ENCODE data around the gene AFAP1.

AFAP1 gene

GRCh38 chr4:7968262-7968896 lies 28.7 kb upstream of the AFAP1 start:
- no peaks in the 10 kb centered on the region for H3K27me3 ChIP-seq (ENCODE audit: insufficient read depth, low read length)
- no peak overlapping the region for H3K4me2 ChIP-seq (ENCODE audit: low read length)
- peaks cover 33 to 45% of the 10 kb centered on the region in 2 experiments for H3K4me1 ChIP-seq (ENCODE audit: control insufficient read depth in 1 of 2, insufficient read depth in 2 of 2, low read length in 2 of 2)
- H3K36me3 ChIP-seq (ENCODE audit: control insufficient read depth in 1 of 2, insufficient read depth in 2 of 2, low read length in 2 of 2): no peaks in the 10 kb centered on the region
- H3K79me2 ChIP-seq (ENCODE audit: control insufficient read depth, insufficient read depth, low read length, poor library complexity): peaks cover 2% of the 10 kb centered on the region
- no peak overlapping the region for H3K18ac ChIP-seq (ENCODE audit: low read length)
- no peak for DNase-seq
- H2AFZ ChIP-seq (ENCODE audit: insufficient read depth, low read length, poor library complexity): no peak overlapping the region
- H4K12ac ChIP-seq (ENCODE audit: low read depth, low read length): no peak overlapping the region
- no CpG with 5 or more reads among the region's 16 CpGs for WGBS (ENCODE audit: extremely low coverage, insufficient coverage, insufficient read length)
- H3K79me1 ChIP-seq (ENCODE audit: low read length): peaks cover 19% of the 10 kb centered on the region
- no peak overlapping the region for H3K14ac ChIP-seq (ENCODE audit: low read length)
- H2AK5ac ChIP-seq (ENCODE audit: low read length): no peak overlapping the region
- no peak overlapping the region for H4K8ac ChIP-seq (ENCODE audit: low read depth, low read length)
- no peak overlapping the region for H3K23ac ChIP-seq (ENCODE audit: low read length)
- no peak overlapping the region for H2BK120ac ChIP-seq (ENCODE audit: insufficient read depth, low read length, poor library complexity)
- H3K27ac ChIP-seq (ENCODE audit: low read depth, low read length): no peak overlapping the region
- H3K9ac ChIP-seq (ENCODE audit: low read length): no peak overlapping the region
- no peak overlapping the region for H2BK5ac ChIP-seq (ENCODE audit: low read depth, low read length, poor library complexity)
- peak overlapping the region; percentile 7 for H2BK12ac ChIP-seq (ENCODE audit: low read length)
- no peak overlapping the region for H4K91ac ChIP-seq (ENCODE audit: low read depth, low read length)
- H3K4me3 ChIP-seq (ENCODE audit: low read depth, low read length): no peak overlapping the region
- H3K4ac ChIP-seq (ENCODE audit: low read depth, low read length): no peak overlapping the region
- peaks cover 2% of the 10 kb centered on the region for H3K9me3 ChIP-seq (ENCODE audit: insufficient read depth, low read depth, low read length)

DNA sequence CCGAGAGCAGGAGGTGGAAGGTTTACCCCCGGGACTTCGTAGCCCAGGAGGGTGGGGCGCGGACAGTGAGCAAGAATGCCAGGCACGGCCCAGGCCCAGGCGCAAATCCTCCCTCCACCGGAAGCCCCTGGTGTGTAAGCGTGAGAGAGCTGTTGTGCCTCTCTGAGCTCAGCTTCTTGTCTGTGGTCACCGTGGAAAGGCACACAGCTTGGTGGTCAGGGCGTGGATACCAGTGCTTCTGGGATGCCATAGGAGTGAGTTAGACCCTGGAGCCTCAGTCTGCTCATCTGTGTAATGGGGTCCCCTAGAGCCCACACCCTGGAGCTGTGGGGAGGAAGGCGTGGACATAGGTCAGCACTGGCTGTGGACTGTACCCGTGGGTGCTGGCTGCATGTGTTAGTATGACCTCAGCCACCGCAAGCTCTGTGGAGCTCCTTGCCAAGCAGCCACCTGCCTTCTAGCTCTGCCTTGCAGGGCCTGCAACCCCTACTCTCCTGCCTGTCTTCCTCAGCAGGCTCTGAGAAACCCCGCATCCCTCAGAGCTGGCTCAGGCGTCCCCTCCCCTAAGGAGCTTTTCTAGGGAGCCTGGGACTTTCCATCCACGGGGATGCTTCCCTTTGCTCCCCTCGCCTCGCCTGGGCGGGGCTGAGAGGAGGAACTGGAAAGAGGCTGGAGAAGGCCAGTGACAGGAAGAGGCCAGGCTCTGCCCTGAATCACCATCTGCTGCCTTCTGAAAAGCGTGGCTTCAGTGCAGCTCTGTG lies 28.0 kb upstream of the AFAP1 start:
- H3K9me3 ChIP-seq (ENCODE audit: insufficient read depth, low read depth, low read length): peaks cover 2% of the 10 kb centered on the region
- no peaks in the 10 kb centered on the region for H3K36me3 ChIP-seq (ENCODE audit: control insufficient read depth in 1 of 2, insufficient read depth in 2 of 2, low read length in 2 of 2)
- H3K79me1 ChIP-seq (ENCODE audit: low read length): peaks cover 19% of the 10 kb centered on the region
- H2BK12ac ChIP-seq (ENCODE audit: low read length): peak overlapping the region; percentile 10
- H3K4me1 ChIP-seq (ENCODE audit: control insufficient read depth in 1 of 2, insufficient read depth in 2 of 2, low read length in 2 of 2): peaks cover 33 to 43% of the 10 kb centered on the region in 2 experiments
- no peak overlapping the region for H3K4me3 ChIP-seq (ENCODE audit: low read depth, low read length)
- no peak overlapping the region for H2BK120ac ChIP-seq (ENCODE audit: insufficient read depth, low read length, poor library complexity)
- no peak overlapping the region for H3K18ac ChIP-seq (ENCODE audit: low read length)
- H3K27me3 ChIP-seq (ENCODE audit: insufficient read depth, low read length): no peaks in the 10 kb centered on the region
- no peak overlapping the region for H2AFZ ChIP-seq (ENCODE audit: insufficient read depth, low read length, poor library complexity)
- H3K27ac ChIP-seq (ENCODE audit: low read depth, low read length): no peak overlapping the region
- peaks cover 2% of the 10 kb centered on the region for H3K79me2 ChIP-seq (ENCODE audit: control insufficient read depth, insufficient read depth, low read length, poor library complexity)
- no peak overlapping the region for H3K23ac ChIP-seq (ENCODE audit: low read length)
- H3K14ac ChIP-seq (ENCODE audit: low read length): no peak overlapping the region
- no CpG with 5 or more reads among the region's 21 CpGs for WGBS (ENCODE audit: extremely low coverage, insufficient coverage, insufficient read length)
- H4K91ac ChIP-seq (ENCODE audit: low read depth, low read length): peak overlapping the region; percentile 7
- no peak overlapping the region for H2BK5ac ChIP-seq (ENCODE audit: low read depth, low read length, poor library complexity)
- H3K4ac ChIP-seq (ENCODE audit: low read depth, low read length): no peak overlapping the region
- no peak overlapping the region for H3K4me2 ChIP-seq (ENCODE audit: low read length)
- H3K9ac ChIP-seq (ENCODE audit: low read length): no peak overlapping the region
- no peak overlapping the region for H2AK5ac ChIP-seq (ENCODE audit: low read length)
- DNase-seq: no peak
- H4K8ac ChIP-seq (ENCODE audit: low read depth, low read length): no peak overlapping the region
- H4K12ac ChIP-seq (ENCODE audit: low read depth, low read length): no peak overlapping the region

GRCh38 chr4:7967063-7967440 lies 27.4 kb upstream of the AFAP1 start:
- Histone ChIP-seq H3K79me1 (ENCODE audit: low read length) (peaks cover 14% of the 10 kb centered on the region), H3K4me3 (ENCODE audit: low read depth, low read length) (no peak overlapping the region), H3K9me3 (ENCODE audit: insufficient read depth, low read depth, low read length) (peaks cover 2% of the 10 kb centered on the region), H3K79me2 (ENCODE audit: control insufficient read depth, insufficient read depth, low read length, poor library complexity) (peaks cover 2% of the 10 kb centered on the region), H4K12ac (ENCODE audit: low read depth, low read length) (no peak overlapping the region), H2BK120ac (ENCODE audit: insufficient read depth, low read length, poor library complexity) (no peak overlapping the region), H3K36me3 (ENCODE audit: control insufficient read depth in 1 of 2, insufficient read depth in 2 of 2, low read length in 2 of 2) (no peaks in the 10 kb centered on the region), H3K9ac (ENCODE audit: low read length) (no peak overlapping the region), H3K4me2 (ENCODE audit: low read length) (no peak overlapping the region), H3K14ac (ENCODE audit: low read length) (no peak overlapping the region), H4K91ac (ENCODE audit: low read depth, low read length) (no peak overlapping the region), H3K23ac (ENCODE audit: low read length) (no peak overlapping the region), H2BK12ac (ENCODE audit: low read length) (no peak overlapping the region), H2BK5ac (ENCODE audit: low read depth, low read length, poor library complexity) (no peak overlapping the region), H3K27me3 (ENCODE audit: insufficient read depth, low read length) (no peaks in the 10 kb centered on the region), H3K4me1 (ENCODE audit: control insufficient read depth in 1 of 2, insufficient read depth in 2 of 2, low read length in 2 of 2) (peaks cover 27 to 36% of the 10 kb centered on the region in 2 experiments), H3K18ac (ENCODE audit: low read length) (no peak overlapping the region), H3K27ac (ENCODE audit: low read depth, low read length) (no peak overlapping the region), H3K4ac (ENCODE audit: low read depth, low read length) (no peak overlapping the region), H2AFZ (ENCODE audit: insufficient read depth, low read length, poor library complexity) (no peak overlapping the region), H4K8ac (ENCODE audit: low read depth, low read length) (no peak overlapping the region), H2AK5ac (ENCODE audit: low read length) (no peak overlapping the region)
- no peak for DNase-seq
- WGBS (ENCODE audit: extremely low coverage, insufficient coverage, insufficient read length): no CpG with 5 or more reads among the region's 9 CpGs

DNA sequence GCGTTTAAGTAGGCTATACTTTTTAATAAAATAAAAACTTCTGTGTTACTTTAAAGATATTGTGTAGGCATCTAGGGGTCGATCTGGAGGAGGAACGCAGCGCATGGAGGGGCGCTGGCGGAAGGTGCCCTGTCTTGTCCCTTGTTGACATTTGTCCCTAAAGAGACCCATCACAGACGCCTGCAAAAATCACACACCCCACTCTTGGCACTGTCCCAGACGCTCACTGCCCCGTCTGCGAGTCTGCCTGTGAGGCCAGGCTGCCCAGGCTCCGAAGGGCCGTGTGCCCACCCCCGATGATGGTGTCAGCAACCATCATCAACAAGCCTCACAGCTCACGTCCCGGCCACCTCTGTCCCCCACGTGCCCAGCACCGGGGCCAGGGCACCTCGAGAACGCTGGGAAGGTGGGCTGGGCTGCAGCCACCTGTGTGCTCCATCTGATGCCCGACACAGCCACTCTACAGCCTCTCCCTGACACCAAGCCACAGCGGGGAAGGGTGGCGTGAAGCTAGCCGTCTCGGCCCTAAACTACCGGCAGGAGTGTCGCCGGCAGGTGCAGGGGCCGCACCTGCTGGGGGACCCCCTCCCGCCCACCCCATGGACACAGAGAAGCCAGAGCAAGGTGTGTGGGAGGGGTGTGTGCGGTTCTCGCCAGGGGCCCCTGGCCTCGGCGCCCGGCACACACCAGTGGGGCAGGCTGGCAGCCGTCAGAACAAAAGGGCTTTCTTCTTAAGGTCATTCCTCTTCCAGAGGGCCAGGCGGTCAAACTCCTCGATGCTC lies 26.8 kb upstream of the AFAP1 start:
- DNase-seq: no peak
- peaks cover 2% of the 10 kb centered on the region for H3K9me3 ChIP-seq (ENCODE audit: insufficient read depth, low read depth, low read length)
- H3K9ac ChIP-seq (ENCODE audit: low read length): no peak overlapping the region
- no peak overlapping the region for H3K27ac ChIP-seq (ENCODE audit: low read depth, low read length)
- no peak overlapping the region for H2AFZ ChIP-seq (ENCODE audit: insufficient read depth, low read length, poor library complexity)
- H3K4ac ChIP-seq (ENCODE audit: low read depth, low read length): no peak overlapping the region
- no peak overlapping the region for H2BK12ac ChIP-seq (ENCODE audit: low read length)
- peaks cover 22 to 31% of the 10 kb centered on the region in 2 experiments for H3K4me1 ChIP-seq (ENCODE audit: control insufficient read depth in 1 of 2, insufficient read depth in 2 of 2, low read length in 2 of 2)
- peaks cover 2% of the 10 kb centered on the region for H3K79me2 ChIP-seq (ENCODE audit: control insufficient read depth, insufficient read depth, low read length, poor library complexity)
- H3K18ac ChIP-seq (ENCODE audit: low read length): no peak overlapping the region
- H3K14ac ChIP-seq (ENCODE audit: low read length): no peak overlapping the region
- H4K8ac ChIP-seq (ENCODE audit: low read depth, low read length): no peak overlapping the region
- H3K27me3 ChIP-seq (ENCODE audit: insufficient read depth, low read length): no peaks in the 10 kb centered on the region
- H2BK120ac ChIP-seq (ENCODE audit: insufficient read depth, low read length, poor library complexity): no peak overlapping the region
- WGBS (ENCODE audit: extremely low coverage, insufficient coverage, insufficient read length): no CpG with 5 or more reads among the region's 37 CpGs
- no peak overlapping the region for H3K4me3 ChIP-seq (ENCODE audit: low read depth, low read length)
- peaks cover 10% of the 10 kb centered on the region for H3K79me1 ChIP-seq (ENCODE audit: low read length)
- no peaks in the 10 kb centered on the region for H3K36me3 ChIP-seq (ENCODE audit: control insufficient read depth in 1 of 2, insufficient read depth in 2 of 2, low read length in 2 of 2)
- H4K12ac ChIP-seq (ENCODE audit: low read depth, low read length): no peak overlapping the region
- no peak overlapping the region for H3K4me2 ChIP-seq (ENCODE audit: low read length)
- H3K23ac ChIP-seq (ENCODE audit: low read length): no peak overlapping the region
- H2BK5ac ChIP-seq (ENCODE audit: low read depth, low read length, poor library complexity): no peak overlapping the region
- no peak overlapping the region for H4K91ac ChIP-seq (ENCODE audit: low read depth, low read length)
- H2AK5ac ChIP-seq (ENCODE audit: low read length): no peak overlapping the region
